Measurements from ENCODE around the gene ZNF276. TPM values are rescaled to one million over a fixed set of nuclear protein-coding genes. Genes with fewer than 3 reads are reported as not detected.
"Not testable (repeated sequence)": the region's sequence is repeated elsewhere in the genome, so short reads cannot be mapped to it uniquely, and the experiment has no call there.

ZNF276 gene
- total RNA-seq, 4 donors from 2014 or later = 18.1 to 43.3 (median 34.1) TPM

DNA sequence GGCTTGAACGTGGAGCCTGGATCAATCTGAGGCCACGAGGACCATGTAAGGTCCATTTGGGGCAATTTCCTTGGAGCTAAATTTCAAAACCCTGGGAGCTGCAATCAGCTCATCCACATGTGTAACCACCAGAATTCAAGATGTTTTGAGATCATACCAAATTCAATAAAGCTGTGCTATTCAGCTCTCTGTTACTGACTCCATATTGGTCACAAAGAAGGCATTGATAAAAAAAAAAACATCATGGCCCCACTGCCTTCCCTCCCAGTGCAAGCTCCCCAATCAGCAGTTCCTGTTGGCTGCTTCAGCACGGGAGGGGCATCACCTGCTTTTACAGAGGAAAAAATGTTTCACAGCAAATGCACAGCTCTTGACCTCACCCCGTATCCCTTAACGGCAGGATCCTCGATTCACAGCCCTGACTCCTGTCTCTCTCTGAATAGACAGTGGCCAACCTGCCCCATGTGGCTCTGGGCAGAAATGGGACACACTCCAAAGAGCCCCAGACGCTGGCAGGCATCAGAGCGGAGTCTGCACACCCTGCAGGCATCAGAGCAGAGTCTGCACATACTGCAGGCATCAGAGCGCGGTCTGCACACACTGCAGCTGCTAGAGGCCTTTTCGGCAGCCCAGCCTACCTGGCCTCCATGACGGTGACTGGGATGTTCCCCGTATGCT is 58.0 kb downstream of the ZNF276 start:
- no peak overlapping the region for H3K27ac ChIP-seq
- peaks cover 0 to 31% (median 0%) of the 10 kb centered on the region in 3 donors for H3K36me3 ChIP-seq
- no peaks in the 10 kb centered on the region for H3K4me1 ChIP-seq
- no peaks in the 10 kb centered on the region for H3K27me3 ChIP-seq
- TF ChIP-seq, protein P1, sequence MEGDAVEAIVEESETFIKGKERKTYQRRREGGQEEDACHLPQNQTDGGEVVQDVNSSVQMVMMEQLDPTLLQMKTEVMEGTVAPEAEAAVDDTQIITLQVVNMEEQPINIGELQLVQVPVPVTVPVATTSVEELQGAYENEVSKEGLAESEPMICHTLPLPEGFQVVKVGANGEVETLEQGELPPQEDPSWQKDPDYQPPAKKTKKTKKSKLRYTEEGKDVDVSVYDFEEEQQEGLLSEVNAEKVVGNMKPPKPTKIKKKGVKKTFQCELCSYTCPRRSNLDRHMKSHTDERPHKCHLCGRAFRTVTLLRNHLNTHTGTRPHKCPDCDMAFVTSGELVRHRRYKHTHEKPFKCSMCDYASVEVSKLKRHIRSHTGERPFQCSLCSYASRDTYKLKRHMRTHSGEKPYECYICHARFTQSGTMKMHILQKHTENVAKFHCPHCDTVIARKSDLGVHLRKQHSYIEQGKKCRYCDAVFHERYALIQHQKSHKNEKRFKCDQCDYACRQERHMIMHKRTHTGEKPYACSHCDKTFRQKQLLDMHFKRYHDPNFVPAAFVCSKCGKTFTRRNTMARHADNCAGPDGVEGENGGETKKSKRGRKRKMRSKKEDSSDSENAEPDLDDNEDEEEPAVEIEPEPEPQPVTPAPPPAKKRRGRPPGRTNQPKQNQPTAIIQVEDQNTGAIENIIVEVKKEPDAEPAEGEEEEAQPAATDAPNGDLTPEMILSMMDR (IDR thresholded peaks at IDR 0.05) = no peak
- TF ChIP-seq POLR2A (IDR thresholded peaks at IDR 0.05) = no peak
- intact Hi-C loops (cut with DNase I) = no loop called here
- no peaks in the 10 kb centered on the region for H3K9me3 ChIP-seq
- no peak overlapping the region for H3K4me3 ChIP-seq
- DNase-seq = no peak
- WGBS, 2 donors = 78 to 88% methylated on average over 12 to 13 of the region's 13 CpGs

DNA sequence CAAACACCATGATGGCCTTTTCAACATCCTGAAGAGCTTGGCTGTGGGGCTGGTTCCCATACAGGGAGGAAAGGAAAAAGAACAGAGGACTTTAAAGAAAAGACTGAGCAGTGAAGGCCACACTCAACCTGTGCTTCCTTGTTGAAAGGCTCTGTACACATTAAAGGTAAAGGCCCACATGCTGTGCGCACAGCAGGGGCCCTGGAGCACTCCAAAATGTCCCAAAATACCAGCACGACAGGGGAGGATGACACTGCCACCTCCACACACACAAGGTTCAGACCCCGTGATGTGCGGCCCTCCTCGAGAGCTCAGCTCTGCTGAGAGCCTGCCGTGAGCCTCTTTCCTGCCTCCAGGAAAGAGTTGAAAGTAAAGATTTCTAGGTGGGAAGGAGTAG is 58.6 kb downstream of the ZNF276 start:
- WGBS, 2 donors = 93 to 94% methylated on average over 6 of the region's 6 CpGs
- H3K27ac ChIP-seq = no peak overlapping the region
- peaks cover 0 to 36% (median 0%) of the 10 kb centered on the region in 3 donors for H3K36me3 ChIP-seq
- DNase-seq = no peak
- intact Hi-C loops (cut with DNase I) = no loop called here
- TF ChIP-seq, protein P1 (IDR thresholded peaks at IDR 0.05) = no peak
- H3K9me3 ChIP-seq = no peaks in the 10 kb centered on the region
- no peak overlapping the region for H3K4me3 ChIP-seq
- H3K4me1 ChIP-seq = no peaks in the 10 kb centered on the region
- H3K27me3 ChIP-seq = no peaks in the 10 kb centered on the region

DNA sequence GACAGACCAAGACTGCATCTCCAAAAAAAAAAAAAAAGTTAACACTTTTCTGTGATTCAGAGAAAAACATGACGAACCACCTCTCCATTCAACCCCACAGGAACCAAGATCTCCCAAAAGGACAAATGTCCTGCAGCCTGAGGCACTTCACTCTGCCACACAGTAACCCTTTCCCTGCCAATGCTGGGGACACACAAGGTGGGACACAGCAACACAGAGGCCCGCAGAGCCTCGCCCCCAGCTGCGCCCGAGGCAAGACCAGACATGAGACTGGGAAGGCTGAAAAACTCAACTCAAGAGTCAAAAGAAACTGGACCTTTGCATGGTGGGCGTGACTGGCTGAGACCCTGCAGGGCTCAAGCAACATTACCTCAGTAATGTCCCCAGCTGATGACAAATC is 61.2 kb downstream of the ZNF276 start:
- Histone ChIP-seq H3K9me3 (no peaks in the 10 kb centered on the region), H3K36me3 (peaks cover 0 to 31% (median 0%) of the 10 kb centered on the region in 3 donors), H3K27ac (no peak overlapping the region), H3K4me3 (no peak overlapping the region), H3K27me3 (no peaks in the 10 kb centered on the region), H3K4me1 (no peaks in the 10 kb centered on the region)
- intact Hi-C loops (cut with DNase I) = no loop called here
- 93 to 100% methylated on average over 2 of the region's 6 CpGs for WGBS, 2 donors
- TF ChIP-seq, protein P1 (IDR thresholded peaks at IDR 0.05) = no peak
- TF ChIP-seq POLR2A (IDR thresholded peaks at IDR 0.05) = no peak
- DNase-seq = no peak

DNA sequence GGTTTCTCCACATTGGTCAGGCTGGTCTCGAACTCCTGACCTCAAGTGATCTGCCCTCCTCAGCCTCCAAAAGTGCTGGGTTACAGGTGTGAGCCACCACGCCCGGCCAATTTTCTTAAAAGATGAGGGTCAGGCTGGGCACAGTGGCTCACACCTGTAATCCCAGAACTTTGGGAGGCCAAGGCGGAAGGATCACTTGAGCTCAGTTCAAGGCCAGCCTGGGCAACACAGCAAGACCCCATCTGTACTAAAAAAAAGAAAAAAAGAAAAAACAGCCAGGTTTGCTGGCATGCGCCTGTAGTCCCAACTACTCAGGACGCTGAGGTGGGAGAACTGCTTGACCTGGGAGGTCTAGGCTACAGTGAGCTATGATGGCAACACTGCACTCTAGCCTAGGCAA is 62.6 kb downstream of the ZNF276 start:
- H3K27ac ChIP-seq; H3K4me1 ChIP-seq; DNase-seq; H3K9me3 ChIP-seq; intact Hi-C loops (cut with DNase I); H3K27me3 ChIP-seq; H3K4me3 ChIP-seq: not testable (repeated sequence)
- peaks cover 0 to 31% (median 0%) of the 10 kb centered on the region in 3 donors for H3K36me3 ChIP-seq
- WGBS, 2 donors = 92 to 100% methylated on average over 1 to 3 of the region's 6 CpGs

DNA sequence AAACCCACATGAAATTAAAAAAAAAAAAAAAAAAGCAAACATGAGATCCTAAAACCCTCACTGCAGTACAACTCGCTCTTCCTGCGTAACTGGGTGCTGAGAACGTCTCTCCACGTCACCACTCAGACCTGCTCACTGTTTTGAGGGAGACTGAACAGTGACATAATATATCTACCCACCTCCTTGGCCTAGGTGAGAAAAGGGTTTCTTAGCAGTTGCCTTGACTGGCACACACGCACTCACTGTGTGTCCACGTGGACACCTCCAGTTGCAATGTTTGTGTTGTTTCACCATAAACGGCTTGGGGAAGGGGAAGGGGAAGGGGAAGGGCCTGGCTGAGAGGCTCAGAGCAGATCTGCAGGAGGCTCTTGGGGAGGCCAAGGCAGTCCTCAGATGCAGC is 63.1 kb downstream of the ZNF276 start:
- no peak for DNase-seq
- Histone ChIP-seq H3K9me3 (no peaks in the 10 kb centered on the region), H3K27me3 (no peaks in the 10 kb centered on the region), H3K4me1 (no peaks in the 10 kb centered on the region), H3K27ac (no peak overlapping the region), H3K36me3 (peaks cover 0 to 27% (median 0%) of the 10 kb centered on the region in 3 donors), H3K4me3 (no peak overlapping the region)
- 53 to 91% methylated on average over 4 to 7 of the region's 7 CpGs for WGBS, 2 donors
- intact Hi-C loops (cut with DNase I) = no loop called here
- TF ChIP-seq, protein P1 (IDR thresholded peaks at IDR 0.05) = no peak
- TF ChIP-seq POLR2A (IDR thresholded peaks at IDR 0.05) = no peak
